Ascending aorta (tissue), 2 donors: ENCODE results near the gene SELENON. TPM values are rescaled to one million over a fixed set of nuclear protein-coding genes. Genes with fewer than 3 reads are reported as not detected.

Source experiments
- DNase-seq, 2 donors: peaks; one replicate each; pipeline ENCODE4 v3.0.0-alpha.2; 2019; ENCODE audit warnings: low spot score in 2 of 2
- H3K27ac ChIP-seq, 2 donors: fragments of 200-600 bp; sonication (generic); one replicate each; pipeline ENCODE4 v1.5.1; 2016 to 2017; ENCODE audit warnings: mild to moderate bottlenecking in 1 of 2
- H3K27me3 ChIP-seq: fragments of 200-600 bp; sonication (generic); one replicate; pipeline ENCODE4 v1.5.1; 2017
- H3K36me3 ChIP-seq, 2 donors: fragments of 200-600 bp; sonication (generic); one replicate each; pipeline ENCODE4 v1.5.1; 2016
- H3K4me1 ChIP-seq, 2 donors: fragments of 200-600 bp; sonication (generic); one replicate each; pipeline ENCODE4 v1.5.1; 2016 to 2017; ENCODE audit warnings: mild to moderate bottlenecking in 1 of 2
- H3K4me3 ChIP-seq, 2 donors: fragments of 200-600 bp; sonication (generic); one replicate each; pipeline ENCODE4 v1.5.1; 2016 to 2017; ENCODE audit warnings: mild to moderate bottlenecking in 1 of 2
- H3K9me3 ChIP-seq, 2 donors: fragments of 200-600 bp; sonication (generic); one replicate each; pipeline ENCODE4 v1.5.1; 2016
- intact Hi-C: fragments of 100-400 bp; cut with DNase I; formaldehyde crosslinking; loops from one replicate; pipeline ENCODE4 v1.15.1; 2023
- total RNA-seq: library from RNA; depleted of rRNA; stranded (reverse); fragments of >200 nt; gene quantifications from one replicate; pipeline ENCODE4 v1.1.0, GENCODE V29; 2016
- TF ChIP-seq, protein P1 (sequence below), 3 experiments: fragments of 200-600 bp in 2 of 3; fragments of 450-650 bp in 1 of 3; sonication (generic) in 2 of 3; IDR thresholded peaks; one replicate each; pipeline ENCODE4 v1.5.1; 2016 to 2019; ENCODE audit warnings: antibody characterized with exemption in 3 of 3, mild to moderate bottlenecking in 1 of 3, moderate library complexity in 1 of 3

SELENON gene
- total RNA-seq, 1 donor from 2014 or later, result 208 TPM

DNA sequence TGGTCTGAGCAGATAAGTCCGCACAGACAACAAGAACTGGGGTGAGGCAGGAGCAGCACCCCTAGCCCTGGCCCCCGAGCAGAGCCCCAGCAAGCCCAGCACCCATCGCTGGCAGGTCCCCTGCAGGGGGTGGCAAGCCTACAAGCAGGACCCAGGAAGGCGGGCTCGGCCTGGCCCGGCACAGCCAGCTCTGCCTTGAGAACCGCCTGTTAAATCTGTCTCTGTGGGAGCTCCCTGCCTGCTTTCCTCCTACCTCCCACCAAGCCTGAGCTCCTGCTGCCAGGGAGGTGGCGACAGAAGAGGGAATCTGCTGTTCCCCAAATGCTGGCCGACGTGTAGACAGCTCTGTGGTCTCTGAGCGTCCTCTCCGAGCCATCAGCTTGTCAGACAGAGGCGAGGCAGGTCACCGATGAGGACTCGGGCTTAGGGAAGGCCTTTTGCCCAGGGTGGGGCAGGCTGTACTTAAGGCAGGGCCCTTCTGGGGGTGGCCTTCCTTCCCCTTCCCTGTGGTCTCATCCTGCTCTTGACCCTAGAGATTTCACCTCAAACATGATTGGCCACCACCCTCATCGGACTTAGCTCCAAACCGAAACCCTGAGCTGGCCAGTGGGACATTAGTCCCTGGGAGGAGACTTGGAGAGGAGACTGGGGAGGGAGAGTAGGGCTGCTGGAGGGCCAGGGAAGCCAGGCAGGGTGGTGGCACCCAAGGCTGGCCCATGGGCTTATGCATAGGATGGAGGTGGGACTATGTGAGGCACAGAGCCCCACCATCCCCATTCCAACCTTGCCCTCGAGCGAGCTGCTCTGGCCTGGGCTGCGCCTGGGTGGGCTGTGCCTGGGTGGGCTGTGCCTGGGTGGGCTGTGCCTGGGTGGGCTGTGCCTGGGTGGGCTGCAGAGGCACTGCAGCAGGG lies 7.7 kb downstream of the SELENON start:
- no peaks in the 10 kb centered on the region for H3K27me3 ChIP-seq
- DNase-seq, result no peak
- H3K36me3 ChIP-seq, result peaks cover 35 to 53% of the 10 kb centered on the region in 2 donors
- H3K9me3 ChIP-seq, result no peaks in the 10 kb centered on the region
- peak overlapping the region; percentile 73 to 92 for H3K27ac ChIP-seq
- H3K4me3 ChIP-seq, result no peak overlapping the region
- intact Hi-C loops, result loop anchor here (5.0 kb wide), 1 partner anchor 265 kb away; the partner anchor contains the start of gene LDLRAP1
- TF ChIP-seq, protein P1, sequence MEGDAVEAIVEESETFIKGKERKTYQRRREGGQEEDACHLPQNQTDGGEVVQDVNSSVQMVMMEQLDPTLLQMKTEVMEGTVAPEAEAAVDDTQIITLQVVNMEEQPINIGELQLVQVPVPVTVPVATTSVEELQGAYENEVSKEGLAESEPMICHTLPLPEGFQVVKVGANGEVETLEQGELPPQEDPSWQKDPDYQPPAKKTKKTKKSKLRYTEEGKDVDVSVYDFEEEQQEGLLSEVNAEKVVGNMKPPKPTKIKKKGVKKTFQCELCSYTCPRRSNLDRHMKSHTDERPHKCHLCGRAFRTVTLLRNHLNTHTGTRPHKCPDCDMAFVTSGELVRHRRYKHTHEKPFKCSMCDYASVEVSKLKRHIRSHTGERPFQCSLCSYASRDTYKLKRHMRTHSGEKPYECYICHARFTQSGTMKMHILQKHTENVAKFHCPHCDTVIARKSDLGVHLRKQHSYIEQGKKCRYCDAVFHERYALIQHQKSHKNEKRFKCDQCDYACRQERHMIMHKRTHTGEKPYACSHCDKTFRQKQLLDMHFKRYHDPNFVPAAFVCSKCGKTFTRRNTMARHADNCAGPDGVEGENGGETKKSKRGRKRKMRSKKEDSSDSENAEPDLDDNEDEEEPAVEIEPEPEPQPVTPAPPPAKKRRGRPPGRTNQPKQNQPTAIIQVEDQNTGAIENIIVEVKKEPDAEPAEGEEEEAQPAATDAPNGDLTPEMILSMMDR (IDR thresholded peaks at IDR 0.05), result no peak
- H3K4me1 ChIP-seq, result peaks cover 15 to 36% of the 10 kb centered on the region in 2 donors

DNA sequence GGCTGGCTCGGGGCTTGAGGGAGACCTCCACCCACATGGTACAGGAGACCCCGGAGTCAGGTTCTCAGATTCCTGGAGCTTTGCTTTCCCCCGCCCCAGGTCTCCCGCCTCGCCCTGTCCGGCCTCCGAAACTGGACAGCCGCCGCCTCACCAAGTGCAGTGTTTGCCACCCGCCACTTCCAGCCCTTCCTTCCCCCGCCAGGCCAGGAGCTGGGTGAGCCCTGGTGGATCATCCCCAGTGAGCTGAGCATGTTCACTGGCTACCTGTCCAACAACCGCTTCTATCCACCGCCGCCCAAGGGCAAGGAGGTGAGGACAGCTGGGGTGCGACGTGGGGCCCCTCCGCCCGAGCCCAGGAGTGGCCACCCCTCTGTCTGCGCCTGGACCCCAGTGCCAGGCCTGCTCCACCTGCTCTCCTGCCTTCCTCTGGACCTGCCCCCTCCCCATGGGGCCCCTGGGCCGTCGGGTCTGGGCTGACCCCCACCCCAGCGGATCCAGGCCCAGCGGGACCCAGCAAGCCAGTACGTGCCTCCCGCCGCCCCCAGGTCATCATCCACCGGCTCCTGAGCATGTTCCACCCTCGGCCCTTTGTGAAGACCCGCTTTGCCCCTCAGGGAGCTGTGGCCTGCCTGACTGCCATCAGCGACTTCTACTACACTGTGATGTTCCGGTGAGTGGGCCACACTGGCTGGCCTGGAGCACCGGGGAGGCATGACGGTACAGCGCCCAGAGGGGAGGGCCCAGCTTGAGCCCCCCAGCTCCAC lies 8.7 kb downstream of the SELENON start:
- H3K9me3 ChIP-seq, result no peaks in the 10 kb centered on the region
- H3K4me3 ChIP-seq, result no peak overlapping the region
- peak overlapping the region in 1 of 2 donors; percentile 92 for H3K27ac ChIP-seq
- no peaks in the 10 kb centered on the region for H3K27me3 ChIP-seq
- H3K4me1 ChIP-seq, result peaks cover 15 to 34% of the 10 kb centered on the region in 2 donors
- peaks cover 40 to 62% of the 10 kb centered on the region in 2 donors for H3K36me3 ChIP-seq
- intact Hi-C loops, result loop anchor here (5.0 kb wide), 1 partner anchor 266 kb away; the partner anchor contains the start of gene LDLRAP1
- no peak for DNase-seq
- TF ChIP-seq, protein P1 (IDR thresholded peaks at IDR 0.05), result no peak

GRCh38 chr1:25809283-25809926 lies 9.4 kb downstream of the SELENON start:
- intact Hi-C loops, result loop anchor here (5.0 kb wide), 1 partner anchor 267 kb away; the partner anchor contains the start of gene LDLRAP1
- Histone ChIP-seq H3K4me3 (no peak overlapping the region), H3K27ac (no peak overlapping the region), H3K27me3 (no peaks in the 10 kb centered on the region), H3K4me1 (peaks cover 15 to 29% of the 10 kb centered on the region in 2 donors), H3K9me3 (no peaks in the 10 kb centered on the region), H3K36me3 (peaks cover 46 to 69% of the 10 kb centered on the region in 2 donors)
- TF ChIP-seq, protein P1 (IDR thresholded peaks at IDR 0.05), result no peak
- DNase-seq, result no peak

DNA sequence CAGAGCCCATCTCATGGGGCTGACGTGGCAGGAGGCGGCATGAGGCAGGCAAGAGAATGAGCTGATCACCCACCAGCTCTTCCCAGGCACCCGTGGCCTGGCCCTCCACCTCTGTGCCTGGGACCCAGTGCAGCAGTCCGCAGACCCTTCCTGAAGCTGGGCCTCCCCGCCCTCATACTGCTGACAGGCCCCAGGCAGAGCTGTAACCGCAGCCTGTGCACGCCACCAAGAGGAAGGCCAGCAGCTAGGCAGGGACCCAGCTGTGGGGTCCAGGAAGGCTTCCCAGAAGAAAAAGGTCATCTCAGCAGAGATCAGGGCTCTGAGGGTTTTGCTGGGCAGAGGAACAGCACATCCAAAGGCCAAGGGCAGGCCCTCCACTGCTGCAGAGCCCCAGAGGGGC lies 9.9 kb downstream of the SELENON start:
- Histone ChIP-seq H3K4me3 (no peak overlapping the region), H3K36me3 (peaks cover 48 to 75% of the 10 kb centered on the region in 2 donors), H3K27ac (no peak overlapping the region), H3K27me3 (no peaks in the 10 kb centered on the region), H3K4me1 (peaks cover 15 to 26% of the 10 kb centered on the region in 2 donors), H3K9me3 (no peaks in the 10 kb centered on the region)
- intact Hi-C loops, result loop anchor here (5.0 kb wide), 1 partner anchor 268 kb away; the partner anchor contains the start of gene LDLRAP1
- TF ChIP-seq, protein P1 (IDR thresholded peaks at IDR 0.05), result no peak
- no peak for DNase-seq
